K562 (cell line): ENCODE results near the gene SLC12A9. TPM values are rescaled to one million over a fixed set of nuclear protein-coding genes. Genes with fewer than 3 reads are reported as not detected.

Source experiments
- BDP1 ChIP-seq: IDR thresholded peaks from 3 replicates; pipeline ENCODE4 v1.6.1; 2011; ENCODE audit not compliant: insufficient read length, insufficient read depth
- CBFB ChIP-seq: sonication (generic); formaldehyde crosslinking; IDR thresholded peaks from 2 replicates; pipeline ENCODE4 v1.4.0; 2020; ENCODE audit warnings: mild to moderate bottlenecking, missing genetic modification reagents
- CHD2 ChIP-seq: IDR thresholded peaks from 2 replicates; pipeline ENCODE4 v1.6.1; 2011; ENCODE audit warnings: low read depth, low read length
- MAZ ChIP-seq, 2 experiments: fragments of 450-650 bp in 1 of 2; sonication (generic) in 1 of 2; formaldehyde crosslinking; IDR thresholded peaks in 1 of 2; conservative IDR thresholded peaks in 1 of 2; 2 replicates each; pipeline versions ENCODE4 v1.4.0 to v1.5.0; 2020; ENCODE audit warnings: mild to moderate bottlenecking in 1 of 2, missing genetic modification reagents in 1 of 2
- RBFOX2 ChIP-seq: fragments of 200-400 bp; formaldehyde crosslinking; IDR thresholded peaks from 2 replicates; pipeline ENCODE4 v1.6.1; 2017; ENCODE audit warnings: low read depth, mild to moderate bottlenecking, low read length, moderate library complexity
- TCF3 ChIP-seq: sonication (generic); formaldehyde crosslinking; IDR thresholded peaks from 2 replicates; pipeline ENCODE4 v1.4.0; 2020; ENCODE audit warnings: mild to moderate bottlenecking, missing genetic modification reagents
- XRCC3 ChIP-seq: fragments of 450-650 bp; IDR thresholded peaks from 2 replicates; pipeline ENCODE4 v1.6.1; 2017; ENCODE audit warnings: mild to moderate bottlenecking, moderate library complexity
- polyA plus RNA-seq, 8 experiments: library from polyadenylated mRNA; depleted of rRNA in 4 of 8; stranded (reverse) in 5 of 8; unstranded in 3 of 8; fragments of >200 nt; fragmentation: Nextera tagmentation in 2 of 8; fragmentation: Illumina TruSeq in 1 of 8; extraction: Ambion mirVana in 2 of 8; extraction: Trizol in 1 of 8; gene quantifications; 2 replicates each; pipeline versions ENCODE4 v1.2.1 to v1.2.3, GENCODE V29; 2011 to 2014; ENCODE audit warnings: inconsistent platforms in 1 of 8, missing spikeins in 1 of 8
- total RNA-seq, 7 experiments: library from RNA; depleted of rRNA in 6 of 7; stranded (reverse); fragments of >200 nt in 6 of 7; fragmentation: Illumina TruSeq in 2 of 7; extraction: Trizol in 2 of 7; gene quantifications; 2 replicates each; pipeline versions ENCODE4 v1.2.1 to v1.2.3, GENCODE V29; 2011 to 2021; ENCODE audit warnings: low replicate concordance in 1 of 7
- TF ChIP-seq, protein P1 (sequence below): sonication (generic); formaldehyde crosslinking; IDR thresholded peaks from 2 replicates; pipeline ENCODE4 v1.8.0; 2022; ENCODE audit warnings: mild to moderate bottlenecking, missing genetic modification reagents
- TF ChIP-seq, protein P2 (sequence below): fragments of 250-450 bp; sonication (Bioruptor Pico); IDR thresholded peaks from 2 replicates; pipeline ENCODE4 v1.4.0; 2020; ENCODE audit warnings: mild to moderate bottlenecking
- TF ChIP-seq, protein P3 (sequence below), 2 experiments: IDR thresholded peaks; 2 replicates each; pipeline ENCODE4 v1.6.1; 2011; ENCODE audit warnings: borderline replicate concordance in 1 of 2, control low read depth in 1 of 2, low read depth in 1 of 2, low read length in 1 of 2, mild to moderate bottlenecking in 1 of 2, mixed read lengths in 1 of 2, moderate library complexity in 1 of 2; ENCODE audit not compliant: insufficient read depth in 1 of 2, insufficient read length in 1 of 2, poor library complexity in 1 of 2, severe bottlenecking in 1 of 2; ENCODE audit errors: extremely low read depth in 1 of 2
- TF ChIP-seq, protein P4 (sequence below): fragments of 450-650 bp; IDR thresholded peaks from 2 replicates; pipeline ENCODE4 v1.6.1; 2017; ENCODE audit warnings: mild to moderate bottlenecking, moderate library complexity
- TF ChIP-seq, protein P5 (sequence below): fragments of 250-450 bp; sonication (Bioruptor Pico); IDR thresholded peaks from 2 replicates; pipeline ENCODE4 v1.4.0; 2020; ENCODE audit warnings: mild to moderate bottlenecking, moderate library complexity
- TF ChIP-seq, protein P6 (sequence below): sonication (generic); formaldehyde crosslinking; IDR thresholded peaks from 2 replicates; pipeline ENCODE4 v1.8.1; 2023; ENCODE audit warnings: missing genetic modification reagents, mild to moderate bottlenecking, borderline replicate concordance

SLC12A9 gene
- total and polyA plus RNA-seq, 9 of the 15 experiments (the other 6 are each of a cell fraction or from before 2014, with no cell fraction given), result 0.06 to 20.2 (median 10.7) TPM

DNA sequence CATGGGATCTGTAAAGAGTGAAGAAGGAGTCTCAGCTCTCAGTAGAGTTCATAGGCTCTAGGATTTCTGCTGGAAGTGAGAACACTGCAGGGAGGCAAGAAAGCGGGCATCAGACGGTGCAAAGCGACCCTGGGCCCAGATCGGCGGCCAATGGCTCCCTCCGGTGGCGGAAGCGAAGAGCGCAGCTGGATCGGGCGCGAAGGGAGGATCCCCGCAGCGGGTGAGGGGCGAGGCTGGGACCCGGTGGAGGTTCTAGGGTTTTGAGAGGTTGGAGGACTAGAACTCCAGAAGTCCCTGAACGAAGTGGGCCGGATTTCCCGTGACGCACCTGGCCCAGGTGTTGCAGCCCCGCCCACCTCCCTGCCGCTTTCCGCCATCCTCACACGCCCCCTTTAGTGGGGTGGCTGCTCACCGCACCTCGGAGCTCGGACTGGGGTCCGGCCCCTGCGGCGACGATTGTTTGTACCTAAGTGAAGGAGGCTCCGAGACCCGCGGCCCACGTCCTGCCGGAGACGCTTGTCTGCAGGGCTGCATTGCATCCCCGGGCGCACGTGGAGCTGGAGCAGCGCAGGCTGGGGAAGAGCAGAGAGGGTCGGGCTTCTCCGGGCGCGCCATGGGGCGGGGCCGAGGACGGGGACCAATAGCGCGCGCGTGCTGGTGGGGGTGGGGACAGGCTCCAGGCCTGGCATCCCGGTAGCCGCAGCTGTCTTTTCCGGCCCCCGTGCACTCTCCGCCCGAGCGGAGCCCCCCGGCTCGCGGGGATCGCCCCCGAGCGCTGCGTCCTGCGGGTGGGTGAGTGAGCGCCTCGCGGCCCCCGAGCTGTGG, at the start of gene SLC12A9 (continued):
- TF ChIP-seq, protein P1, sequence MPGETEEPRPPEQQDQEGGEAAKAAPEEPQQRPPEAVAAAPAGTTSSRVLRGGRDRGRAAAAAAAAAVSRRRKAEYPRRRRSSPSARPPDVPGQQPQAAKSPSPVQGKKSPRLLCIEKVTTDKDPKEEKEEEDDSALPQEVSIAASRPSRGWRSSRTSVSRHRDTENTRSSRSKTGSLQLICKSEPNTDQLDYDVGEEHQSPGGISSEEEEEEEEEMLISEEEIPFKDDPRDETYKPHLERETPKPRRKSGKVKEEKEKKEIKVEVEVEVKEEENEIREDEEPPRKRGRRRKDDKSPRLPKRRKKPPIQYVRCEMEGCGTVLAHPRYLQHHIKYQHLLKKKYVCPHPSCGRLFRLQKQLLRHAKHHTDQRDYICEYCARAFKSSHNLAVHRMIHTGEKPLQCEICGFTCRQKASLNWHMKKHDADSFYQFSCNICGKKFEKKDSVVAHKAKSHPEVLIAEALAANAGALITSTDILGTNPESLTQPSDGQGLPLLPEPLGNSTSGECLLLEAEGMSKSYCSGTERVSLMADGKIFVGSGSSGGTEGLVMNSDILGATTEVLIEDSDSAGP (CRISPR knock-in tag), result no peak
- TF ChIP-seq, protein P2, sequence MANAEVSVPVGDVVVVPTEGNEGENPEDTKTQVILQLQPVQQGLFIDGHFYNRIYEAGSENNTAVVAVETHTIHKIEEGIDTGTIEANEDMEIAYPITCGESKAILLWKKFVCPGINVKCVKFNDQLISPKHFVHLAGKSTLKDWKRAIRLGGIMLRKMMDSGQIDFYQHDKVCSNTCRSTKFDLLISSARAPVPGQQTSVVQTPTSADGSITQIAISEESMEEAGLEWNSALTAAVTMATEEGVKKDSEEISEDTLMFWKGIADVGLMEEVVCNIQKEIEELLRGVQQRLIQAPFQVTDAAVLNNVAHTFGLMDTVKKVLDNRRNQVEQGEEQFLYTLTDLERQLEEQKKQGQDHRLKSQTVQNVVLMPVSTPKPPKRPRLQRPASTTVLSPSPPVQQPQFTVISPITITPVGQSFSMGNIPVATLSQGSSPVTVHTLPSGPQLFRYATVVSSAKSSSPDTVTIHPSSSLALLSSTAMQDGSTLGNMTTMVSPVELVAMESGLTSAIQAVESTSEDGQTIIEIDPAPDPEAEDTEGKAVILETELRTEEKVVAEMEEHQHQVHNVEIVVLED (CRISPR knock-in tag), result no peak
- TF ChIP-seq TCF3 (CRISPR knock-in tag) (no peak; the same call in 1 of the 2 replicates), CBFB (CRISPR knock-in tag) (peak; percentile 92), BDP1 (no peak), MAZ (CRISPR knock-in tag; conservative IDR thresholded peaks at IDR 0.05 in 1 of 2, IDR thresholded peaks at IDR 0.05 in 1 of 2) (peak; percentile 75 to 76), CHD2 (no peak), XRCC3 (no peak), RBFOX2 (peak; percentile 82)
- TF ChIP-seq, protein P3, sequence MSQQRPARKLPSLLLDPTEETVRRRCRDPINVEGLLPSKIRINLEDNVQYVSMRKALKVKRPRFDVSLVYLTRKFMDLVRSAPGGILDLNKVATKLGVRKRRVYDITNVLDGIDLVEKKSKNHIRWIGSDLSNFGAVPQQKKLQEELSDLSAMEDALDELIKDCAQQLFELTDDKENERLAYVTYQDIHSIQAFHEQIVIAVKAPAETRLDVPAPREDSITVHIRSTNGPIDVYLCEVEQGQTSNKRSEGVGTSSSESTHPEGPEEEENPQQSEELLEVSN (IDR thresholded peaks at IDR 0.05; ENCODE audit: borderline replicate concordance in 1 of 2, extremely low read depth in 1 of 2, insufficient read depth in 1 of 2, insufficient read length in 1 of 2, low read depth in 1 of 2, low read length in 1 of 2, poor library complexity in 1 of 2, severe bottlenecking in 1 of 2), result peak; percentile 73 to 82
- TF ChIP-seq, protein P4, sequence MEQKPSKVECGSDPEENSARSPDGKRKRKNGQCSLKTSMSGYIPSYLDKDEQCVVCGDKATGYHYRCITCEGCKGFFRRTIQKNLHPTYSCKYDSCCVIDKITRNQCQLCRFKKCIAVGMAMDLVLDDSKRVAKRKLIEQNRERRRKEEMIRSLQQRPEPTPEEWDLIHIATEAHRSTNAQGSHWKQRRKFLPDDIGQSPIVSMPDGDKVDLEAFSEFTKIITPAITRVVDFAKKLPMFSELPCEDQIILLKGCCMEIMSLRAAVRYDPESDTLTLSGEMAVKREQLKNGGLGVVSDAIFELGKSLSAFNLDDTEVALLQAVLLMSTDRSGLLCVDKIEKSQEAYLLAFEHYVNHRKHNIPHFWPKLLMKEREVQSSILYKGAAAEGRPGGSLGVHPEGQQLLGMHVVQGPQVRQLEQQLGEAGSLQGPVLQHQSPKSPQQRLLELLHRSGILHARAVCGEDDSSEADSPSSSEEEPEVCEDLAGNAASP, result no peak
- TF ChIP-seq, protein P5, sequence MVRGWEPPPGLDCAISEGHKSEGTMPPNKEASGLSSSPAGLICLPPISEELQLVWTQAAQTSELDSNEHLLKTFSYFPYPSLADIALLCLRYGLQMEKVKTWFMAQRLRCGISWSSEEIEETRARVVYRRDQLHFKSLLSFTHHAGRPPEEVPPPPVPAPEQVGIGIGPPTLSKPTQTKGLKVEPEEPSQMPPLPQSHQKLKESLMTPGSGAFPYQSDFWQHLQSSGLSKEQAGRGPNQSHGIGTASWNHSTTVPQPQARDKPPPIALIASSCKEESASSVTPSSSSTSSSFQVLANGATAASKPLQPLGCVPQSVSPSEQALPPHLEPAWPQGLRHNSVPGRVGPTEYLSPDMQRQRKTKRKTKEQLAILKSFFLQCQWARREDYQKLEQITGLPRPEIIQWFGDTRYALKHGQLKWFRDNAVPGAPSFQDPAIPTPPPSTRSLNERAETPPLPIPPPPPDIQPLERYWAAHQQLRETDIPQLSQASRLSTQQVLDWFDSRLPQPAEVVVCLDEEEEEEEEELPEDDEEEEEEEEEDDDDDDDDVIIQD (CRISPR knock-in tag), result peak; percentile 43; the same call in 1 of the 2 replicates
- TF ChIP-seq, protein P6, sequence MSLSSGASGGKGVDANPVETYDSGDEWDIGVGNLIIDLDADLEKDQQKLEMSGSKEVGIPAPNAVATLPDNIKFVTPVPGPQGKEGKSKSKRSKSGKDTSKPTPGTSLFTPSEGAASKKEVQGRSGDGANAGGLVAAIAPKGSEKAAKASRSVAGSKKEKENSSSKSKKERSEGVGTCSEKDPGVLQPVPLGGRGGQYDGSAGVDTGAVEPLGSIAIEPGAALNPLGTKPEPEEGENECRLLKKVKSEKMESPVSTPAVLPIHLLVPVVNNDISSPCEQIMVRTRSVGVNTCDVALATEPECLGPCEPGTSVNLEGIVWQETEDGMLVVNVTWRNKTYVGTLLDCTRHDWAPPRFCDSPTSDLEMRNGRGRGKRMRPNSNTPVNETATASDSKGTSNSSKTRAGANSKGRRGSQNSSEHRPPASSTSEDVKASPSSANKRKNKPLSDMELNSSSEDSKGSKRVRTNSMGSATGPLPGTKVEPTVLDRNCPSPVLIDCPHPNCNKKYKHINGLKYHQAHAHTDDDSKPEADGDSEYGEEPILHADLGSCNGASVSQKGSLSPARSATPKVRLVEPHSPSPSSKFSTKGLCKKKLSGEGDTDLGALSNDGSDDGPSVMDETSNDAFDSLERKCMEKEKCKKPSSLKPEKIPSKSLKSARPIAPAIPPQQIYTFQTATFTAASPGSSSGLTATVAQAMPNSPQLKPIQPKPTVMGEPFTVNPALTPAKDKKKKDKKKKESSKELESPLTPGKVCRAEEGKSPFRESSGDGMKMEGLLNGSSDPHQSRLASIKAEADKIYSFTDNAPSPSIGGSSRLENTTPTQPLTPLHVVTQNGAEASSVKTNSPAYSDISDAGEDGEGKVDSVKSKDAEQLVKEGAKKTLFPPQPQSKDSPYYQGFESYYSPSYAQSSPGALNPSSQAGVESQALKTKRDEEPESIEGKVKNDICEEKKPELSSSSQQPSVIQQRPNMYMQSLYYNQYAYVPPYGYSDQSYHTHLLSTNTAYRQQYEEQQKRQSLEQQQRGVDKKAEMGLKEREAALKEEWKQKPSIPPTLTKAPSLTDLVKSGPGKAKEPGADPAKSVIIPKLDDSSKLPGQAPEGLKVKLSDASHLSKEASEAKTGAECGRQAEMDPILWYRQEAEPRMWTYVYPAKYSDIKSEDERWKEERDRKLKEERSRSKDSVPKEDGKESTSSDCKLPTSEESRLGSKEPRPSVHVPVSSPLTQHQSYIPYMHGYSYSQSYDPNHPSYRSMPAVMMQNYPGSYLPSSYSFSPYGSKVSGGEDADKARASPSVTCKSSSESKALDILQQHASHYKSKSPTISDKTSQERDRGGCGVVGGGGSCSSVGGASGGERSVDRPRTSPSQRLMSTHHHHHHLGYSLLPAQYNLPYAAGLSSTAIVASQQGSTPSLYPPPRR (CRISPR knock-in tag), result peak; percentile 80
